Type B pancreatic cell (in vitro differentiated cells): ENCODE data around the gene CCNI. TPM values are rescaled to one million over a fixed set of nuclear protein-coding genes. Genes with fewer than 3 reads are reported as not detected.

Experiments
- DNase-seq: peaks from one replicate; pipeline ENCODE4 v3.0.0; 2021; ENCODE audit warnings: mixed read lengths; ENCODE audit not compliant: unreplicated experiment; ENCODE audit errors: extremely low spot score
- H3K27ac Mint-ChIP-seq: 2 replicates; pipeline ENCODE4 v1.8.0; 2021; ENCODE audit warnings: mild to moderate bottlenecking, mixed read lengths
- H3K27me3 Mint-ChIP-seq: 2 replicates; pipeline ENCODE4 v1.8.0; 2021; ENCODE audit warnings: mixed read lengths
- H3K36me3 Mint-ChIP-seq: 2 replicates; pipeline ENCODE4 v1.8.0; 2021; ENCODE audit warnings: mixed read lengths
- H3K4me1 Mint-ChIP-seq: one replicate; pipeline ENCODE4 v1.8.0; 2021; ENCODE audit warnings: mixed read lengths; ENCODE audit not compliant: unreplicated experiment
- H3K4me3 Mint-ChIP-seq: 2 replicates; pipeline ENCODE4 v1.8.0; 2021; ENCODE audit warnings: mild to moderate bottlenecking, mixed read lengths
- H3K9me3 Mint-ChIP-seq: 2 replicates; pipeline ENCODE4 v1.8.0; 2021; ENCODE audit warnings: mixed read lengths
- CTCF ChIP-seq: fragments of 200-600 bp; sonication (generic); conservative IDR thresholded peaks from 2 replicates; pipeline ENCODE4 v1.5.0; 2021; ENCODE audit warnings: antibody characterized with exemption, mild to moderate bottlenecking
- total RNA-seq: library from RNA; stranded (reverse); gene quantifications from 2 replicates; pipeline ENCODE4 v1.2.1, GENCODE V29; 2021; ENCODE audit warnings: low replicate concordance

CCNI gene
- total RNA-seq, 1 donor from 2014 or later, result 270 TPM

GRCh38 chr4:77015390-77015789, 60.4 kb downstream of the CCNI start:
- peaks cover 47% of the 10 kb centered on the region for H3K36me3 Mint-ChIP-seq

GRCh38 chr4:77014256-77014655, 61.5 kb downstream of the CCNI start:
- Mint-ChIP-seq H3K27me3 (no peaks in the 10 kb centered on the region), H3K4me3 (no peak overlapping the region), H3K27ac (no peak overlapping the region), H3K4me1 (peaks cover 11% of the 10 kb centered on the region), H3K36me3 (peaks cover 38% of the 10 kb centered on the region), H3K9me3 (no peaks in the 10 kb centered on the region)
- no peak for DNase-seq
- TF ChIP-seq CTCF, result no peak

More at GRCh38 chr4:77015390-77015789, 60.4 kb downstream of the CCNI start:
- no peaks in the 10 kb centered on the region for H3K27me3 Mint-ChIP-seq
- H3K27ac Mint-ChIP-seq, result no peak overlapping the region
- DNase-seq, result no peak
- H3K9me3 Mint-ChIP-seq, result no peaks in the 10 kb centered on the region
- no peak overlapping the region for H3K4me3 Mint-ChIP-seq
- peaks cover 6% of the 10 kb centered on the region for H3K4me1 Mint-ChIP-seq
- TF ChIP-seq CTCF, result no peak

- H3K36me3 Mint-ChIP-seq, result peaks cover 46% of the 10 kb centered on the region
- H3K4me3 Mint-ChIP-seq, result no peak overlapping the region
- no peak for DNase-seq
- TF ChIP-seq CTCF, result no peak
- H3K27ac Mint-ChIP-seq, result no peak overlapping the region
- H3K9me3 Mint-ChIP-seq, result no peaks in the 10 kb centered on the region
- peaks cover 23% of the 10 kb centered on the region for H3K4me1 Mint-ChIP-seq
- H3K27me3 Mint-ChIP-seq, result no peaks in the 10 kb centered on the region
These were observed 63.1 kb downstream of the CCNI start for GRCh38 chr4:77012726-77013125.

GRCh38 chr4:77010841-77011354, 64.9 kb downstream of the CCNI start:
- Mint-ChIP-seq H3K27me3 (no peaks in the 10 kb centered on the region), H3K36me3 (peaks cover 46% of the 10 kb centered on the region), H3K9me3 (no peaks in the 10 kb centered on the region), H3K27ac (no peak overlapping the region), H3K4me3 (no peak overlapping the region), H3K4me1 (peaks cover 34% of the 10 kb centered on the region)
- no peak for DNase-seq
- no peak for TF ChIP-seq CTCF

GRCh38 chr4:77009511-77010115, 66.2 kb downstream of the CCNI start:
- DNase-seq, result no peak
- H3K9me3 Mint-ChIP-seq, result no peaks in the 10 kb centered on the region
- no peak overlapping the region for H3K4me3 Mint-ChIP-seq
- H3K27me3 Mint-ChIP-seq, result no peaks in the 10 kb centered on the region
- no peak for TF ChIP-seq CTCF
- H3K36me3 Mint-ChIP-seq, result peaks cover 47% of the 10 kb centered on the region
- no peak overlapping the region for H3K27ac Mint-ChIP-seq
- H3K4me1 Mint-ChIP-seq, result peaks cover 34% of the 10 kb centered on the region
